BLaER1 treated with 17β-estradiol and CSF1 and Interleukin-3, amounts not matched to agents 10 nM and 100 nM (cell line): ENCODE measurements around the gene MICAL3.
A peak's percentile ranks its signal among the peaks of the same experiment; 100 is the strongest.
"Not testable (repeated sequence)": the region's sequence is repeated elsewhere in the genome, so short reads cannot be mapped to it uniquely, and the experiment has no call there.

Source experiments
- H3K27ac ChIP-seq, 11 experiments: shearing (Covaris generic); formaldehyde crosslinking; 2 replicates each; pipeline ENCODE4 v1.8.1; 2022
- H3K27me3 ChIP-seq, 11 experiments: shearing (Covaris generic); formaldehyde crosslinking; 2 replicates each; pipeline ENCODE4 v1.8.1; 2022
- H3K36me3 ChIP-seq, 11 experiments: shearing (Covaris generic); formaldehyde crosslinking; 2 replicates each; pipeline ENCODE4 v1.8.1; 2022
- H3K4me1 ChIP-seq, 10 experiments: shearing (Covaris generic); formaldehyde crosslinking; 2 replicates each; pipeline ENCODE4 v1.8.1; 2022
- H3K4me2 ChIP-seq, 11 experiments: shearing (Covaris generic); formaldehyde crosslinking; 2 replicates each; pipeline ENCODE4 v1.8.1; 2022
- H3K4me3 ChIP-seq, 10 experiments: shearing (Covaris generic); formaldehyde crosslinking; 2 replicates each; pipeline ENCODE4 v1.8.1; 2022
- H3K9ac ChIP-seq, 11 experiments: shearing (Covaris generic); formaldehyde crosslinking; 2 replicates each; pipeline ENCODE4 v1.8.1; 2022
- H3K9me3 ChIP-seq, 11 experiments: shearing (Covaris generic); formaldehyde crosslinking; replicated peaks in 1 of 11; 2 replicates each; pipeline ENCODE4 v1.8.1; 2022
- H4K20me1 ChIP-seq, 11 experiments: shearing (Covaris generic); formaldehyde crosslinking; 2 replicates each; pipeline ENCODE4 v1.8.1; 2022
- Cebpa-rat ChIP-seq, 11 experiments: shearing (Covaris generic); IDR thresholded peaks; 2 replicates each; pipeline ENCODE4 v1.8.1; 2022

The MICAL3 gene

GRCh38 chr22:17772249-17772957 lies 252.0 kb downstream of the MICAL3 start:
- H3K4me2 ChIP-seq: peak overlapping the region; percentile 96 to 100 (median 98)
- peak overlapping the region; percentile 92 to 99 (median 96); a peak in 21 of 22 replicates for H3K9ac ChIP-seq
- no peaks in the 10 kb centered on the region for H3K9me3 ChIP-seq

GRCh38 chr22:17770180-17771077 lies 253.9 kb downstream of the MICAL3 start:
- Histone ChIP-seq H3K9me3 (no peaks in the 10 kb centered on the region), H4K20me1 (peaks cover 64 to 82% (median 77%) of the 10 kb centered on the region in 11 experiments), H3K27me3 (no peaks in the 10 kb centered on the region), H3K36me3 (peaks cover 0 to 42% (median 6%) of the 10 kb centered on the region in 11 experiments; a peak in 12 of 22 replicates), H3K9ac (peak overlapping the region; percentile 17 to 96 (median 44); a peak in 17 of 22 replicates), H3K27ac (peak overlapping the region; percentile 43 to 100 (median 97); a peak in 21 of 22 replicates), H3K4me2 (peak overlapping the region; percentile 96 to 100 (median 98)), H3K4me3 (peak overlapping the region in 3 of 10 experiments; percentile 27 to 33 (median 31); a peak in 3 of 20 replicates), H3K4me1 (peaks cover 68 to 78% (median 74%) of the 10 kb centered on the region in 10 experiments)
- no peak for TF ChIP-seq Cebpa-rat (IDR thresholded peaks at IDR 0.05)

More at GRCh38 chr22:17772249-17772957, 252.0 kb downstream of the MICAL3 start:
- Histone ChIP-seq H3K27me3 (no peaks in the 10 kb centered on the region), H3K4me1 (peaks cover 79 to 87% (median 84%) of the 10 kb centered on the region in 10 experiments), H3K27ac (peak overlapping the region; percentile 87 to 100 (median 97)), H3K36me3 (peaks cover 0 to 33% (median 6%) of the 10 kb centered on the region in 11 experiments; a peak in 12 of 22 replicates), H3K4me3 (peak overlapping the region; percentile 69 to 89 (median 80)), H4K20me1 (peaks cover 48 to 63% (median 59%) of the 10 kb centered on the region in 11 experiments)
- TF ChIP-seq Cebpa-rat (IDR thresholded peaks at IDR 0.05): no peak

DNA sequence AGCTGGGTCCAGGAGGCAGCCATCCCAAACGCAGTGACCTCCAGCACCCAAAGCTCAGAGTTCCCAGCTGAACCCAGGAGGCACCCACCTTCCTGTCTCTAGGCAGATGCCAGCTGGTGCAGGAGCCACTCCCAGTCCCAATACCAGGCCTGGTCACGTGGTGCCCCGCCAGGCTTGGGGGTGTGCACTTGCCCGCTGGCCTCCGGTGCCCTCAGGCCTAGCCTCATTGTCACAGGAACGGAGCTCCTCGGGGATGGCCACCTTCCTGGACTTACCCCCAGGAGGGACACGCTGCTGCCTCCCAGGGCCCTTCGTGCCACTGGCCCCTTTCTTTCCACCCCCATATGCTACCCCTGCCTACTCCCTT lies 254.7 kb downstream of the MICAL3 start:
- Histone ChIP-seq H3K4me3 (peak overlapping the region in 3 of 10 experiments; percentile 12 to 33 (median 12); a peak in 4 of 20 replicates), H3K9ac (peak overlapping the region; percentile 2 to 96 (median 44); a peak in 15 of 22 replicates), H3K4me2 (peak overlapping the region; percentile 96 to 100 (median 98)), H3K9me3 (no peaks in the 10 kb centered on the region), H3K27ac (peak overlapping the region; percentile 29 to 100 (median 97); a peak in 21 of 22 replicates), H3K27me3 (no peaks in the 10 kb centered on the region), H4K20me1 (peaks cover 71 to 90% (median 85%) of the 10 kb centered on the region in 11 experiments), H3K36me3 (peaks cover 0 to 42% (median 6%) of the 10 kb centered on the region in 11 experiments; a peak in 12 of 22 replicates), H3K4me1 (peaks cover 68 to 78% (median 72%) of the 10 kb centered on the region in 10 experiments)
- no peak for TF ChIP-seq Cebpa-rat (IDR thresholded peaks at IDR 0.05)

DNA sequence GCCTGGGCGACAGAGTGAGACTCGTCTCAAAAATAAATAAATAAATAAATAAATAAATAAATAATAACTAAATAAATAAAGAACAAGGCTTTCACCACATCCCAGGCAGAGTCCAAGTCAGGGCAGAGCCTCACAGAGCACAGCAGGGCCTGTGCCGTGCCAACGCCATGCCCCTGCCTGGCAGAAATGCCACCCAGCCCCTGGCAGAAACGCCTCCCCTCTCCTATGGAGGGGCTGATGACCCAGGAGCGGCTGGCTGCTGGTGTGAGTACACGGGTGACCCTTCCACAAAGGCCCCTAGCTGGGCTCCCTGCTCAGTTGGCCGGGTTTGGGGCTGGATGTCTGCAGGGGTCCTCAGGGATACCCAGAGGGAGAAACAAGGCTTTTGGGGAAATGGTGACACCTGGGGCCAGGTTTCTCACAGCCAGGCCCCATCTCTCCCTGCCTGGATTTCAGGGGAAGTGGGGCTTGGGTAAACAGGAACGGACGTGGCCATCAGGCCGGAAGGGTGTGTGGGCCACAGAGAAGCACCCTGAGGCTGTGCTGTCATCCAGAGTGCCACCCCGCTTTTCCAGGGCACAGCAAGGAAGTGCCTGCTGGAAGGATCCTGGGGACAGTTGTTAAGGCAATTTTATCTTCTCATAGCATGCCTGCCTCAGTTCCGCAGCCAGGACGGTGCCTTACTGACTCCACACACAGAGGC lies 255.2 kb downstream of the MICAL3 start:
- Histone ChIP-seq H3K4me1 (peaks cover 70 to 81% (median 74%) of the 10 kb centered on the region in 10 experiments), H3K9ac (peak overlapping the region; percentile 2 to 96 (median 46); a peak in 16 of 22 replicates), H3K4me3 (peak overlapping the region in 3 of 10 experiments; percentile 12 to 33 (median 12); a peak in 4 of 20 replicates), H3K27ac (peak overlapping the region; percentile 29 to 100 (median 97); a peak in 21 of 22 replicates), H3K27me3 (no peaks in the 10 kb centered on the region), H3K4me2 (peak overlapping the region; percentile 96 to 100 (median 98)), H3K9me3 (no peaks in the 10 kb centered on the region), H3K36me3 (peaks cover 0 to 42% (median 6%) of the 10 kb centered on the region in 11 experiments; a peak in 12 of 22 replicates), H4K20me1 (peaks cover 77 to 95% (median 90%) of the 10 kb centered on the region in 11 experiments)
- no peak for TF ChIP-seq Cebpa-rat (IDR thresholded peaks at IDR 0.05)

- Histone ChIP-seq H3K4me2 (peak overlapping the region; percentile 28 to 78 (median 52); a peak in 20 of 22 replicates), H3K9me3 (no peaks in the 10 kb centered on the region), H3K36me3 (peaks cover 0 to 42% (median 6%) of the 10 kb centered on the region in 11 experiments; a peak in 12 of 22 replicates), H3K27ac (peak overlapping the region in 4 of 11 experiments; percentile 8 to 30 (median 22); a peak in 3 of 22 replicates), H4K20me1 (peaks cover 73 to 100% (median 97%) of the 10 kb centered on the region in 11 experiments), H3K4me1 (peaks cover 67 to 88% (median 73%) of the 10 kb centered on the region in 10 experiments), H3K9ac (peak overlapping the region in 4 of 11 experiments; percentile 9 to 28 (median 22); a peak in 2 of 22 replicates), H3K27me3 (no peaks in the 10 kb centered on the region), H3K4me3 (no peak overlapping the region)
- no peak for TF ChIP-seq Cebpa-rat (IDR thresholded peaks at IDR 0.05)
These were observed 256.9 kb downstream of the MICAL3 start for GRCh38 chr22:17767233-17768065.

DNA sequence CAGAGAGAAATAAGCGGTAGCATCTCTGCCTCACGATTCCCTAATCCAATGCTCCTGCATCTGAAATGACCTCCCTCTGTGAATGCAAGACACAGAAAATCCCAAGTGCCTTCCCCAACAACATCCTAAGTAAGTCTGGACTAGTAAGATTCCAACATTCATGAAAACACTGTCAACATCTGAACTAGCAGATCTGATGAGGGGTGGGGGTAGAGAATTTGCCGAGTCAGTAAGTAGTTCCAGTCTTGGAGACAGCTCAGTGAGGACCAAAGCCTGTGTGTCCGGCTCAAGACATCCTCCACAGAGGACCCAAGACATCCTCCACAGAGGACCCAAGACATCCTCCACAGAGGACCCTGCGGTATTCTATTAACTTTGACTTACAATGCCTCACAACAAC lies 259.5 kb downstream of the MICAL3 start:
- not testable (repeated sequence) for H3K27ac ChIP-seq, H3K27me3 ChIP-seq, H3K9me3 ChIP-seq, H3K9ac ChIP-seq, H3K4me3 ChIP-seq
- Histone ChIP-seq H3K4me2 (peak overlapping the region; percentile 39 to 74 (median 63)), H3K4me1 (peaks cover 53 to 90% (median 57%) of the 10 kb centered on the region in 10 experiments), H4K20me1 (peaks cover 61 to 100% (median 99%) of the 10 kb centered on the region in 11 experiments), H3K36me3 (peaks cover 0 to 27% (median 6%) of the 10 kb centered on the region in 11 experiments; a peak in 9 of 22 replicates)

DNA sequence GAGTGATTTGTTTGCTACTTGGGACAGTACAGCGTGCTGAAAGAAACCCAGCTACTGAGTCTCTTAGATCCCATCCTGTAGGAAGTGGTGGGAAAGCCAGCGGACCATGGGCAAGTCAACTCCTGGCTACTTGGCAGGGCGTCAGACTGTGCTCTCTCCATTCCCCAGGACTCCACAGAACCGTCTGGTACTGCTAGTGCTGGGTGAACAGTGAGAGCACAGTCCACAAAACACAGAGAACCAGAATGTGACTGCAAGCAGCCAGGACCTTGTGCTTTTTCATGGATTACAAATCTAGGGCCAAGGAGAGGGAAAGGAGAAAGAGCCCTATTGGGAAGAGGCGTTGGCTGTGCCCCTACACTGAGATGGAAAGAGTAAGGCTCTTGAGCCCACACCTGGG lies 260.3 kb downstream of the MICAL3 start:
- Histone ChIP-seq H4K20me1 (peaks cover 53 to 100% (median 99%) of the 10 kb centered on the region in 11 experiments), H3K4me1 (peaks cover 45 to 89% (median 49%) of the 10 kb centered on the region in 10 experiments), H3K27me3 (no peaks in the 10 kb centered on the region), H3K36me3 (peaks cover 0 to 19% (median 2%) of the 10 kb centered on the region in 11 experiments; a peak in 7 of 22 replicates), H3K4me3 (no peak overlapping the region), H3K27ac (peak overlapping the region in 3 of 11 experiments; percentile 3 to 18 (median 7); a peak in 1 of 22 replicates), H3K9ac (0 out of 22 replicates have a peak overlapping the region, but pooled peaks of 3 of the 11 experiments have one; percentile 8 to 24 (median 9)), H3K9me3 (no peaks in the 10 kb centered on the region), H3K4me2 (peak overlapping the region; percentile 39 to 74 (median 63))
- no peak for TF ChIP-seq Cebpa-rat (IDR thresholded peaks at IDR 0.05)

GRCh38 chr22:17763442-17763841 lies 260.9 kb downstream of the MICAL3 start:
- H3K9me3 ChIP-seq, H3K27me3 ChIP-seq, H3K4me3 ChIP-seq, H3K27ac ChIP-seq, H3K9ac ChIP-seq: not testable (repeated sequence)
- Histone ChIP-seq H3K4me2 (peak overlapping the region in 9 of 11 experiments; percentile 39 to 74 (median 66); a peak in 11 of 22 replicates), H3K36me3 (peaks cover 0 to 16% (median 0%) of the 10 kb centered on the region in 11 experiments; a peak in 5 of 22 replicates), H4K20me1 (peaks cover 50 to 100% (median 99%) of the 10 kb centered on the region in 11 experiments), H3K4me1 (peaks cover 41 to 87% (median 45%) of the 10 kb centered on the region in 10 experiments)
